HG03066 (cell line): ENCODE results near the gene NTRK3.
"Not testable (repeated sequence)": the region's sequence is repeated elsewhere in the genome, so short reads cannot be mapped to it uniquely, and the experiment has no call there.

Experiments
- ATAC-seq: cut with Tn5 transposase; IDR thresholded peaks from one replicate; pipeline ENCODE4 v1.9.1; 2021; ENCODE audit warnings: low read depth; ENCODE audit not compliant: unreplicated experiment

Gene NTRK3

GRCh38 chr15:87858651-87859050 lies 397.9 kb downstream of the NTRK3 start:
- no peak for ATAC-seq

- ATAC-seq, result no peak
Measured at GRCh38 chr15:87851497-87851896, 405.0 kb downstream of the NTRK3 start.

GRCh38 chr15:87850916-87851315 lies 405.6 kb downstream of the NTRK3 start:
- no peak for ATAC-seq

DNA sequence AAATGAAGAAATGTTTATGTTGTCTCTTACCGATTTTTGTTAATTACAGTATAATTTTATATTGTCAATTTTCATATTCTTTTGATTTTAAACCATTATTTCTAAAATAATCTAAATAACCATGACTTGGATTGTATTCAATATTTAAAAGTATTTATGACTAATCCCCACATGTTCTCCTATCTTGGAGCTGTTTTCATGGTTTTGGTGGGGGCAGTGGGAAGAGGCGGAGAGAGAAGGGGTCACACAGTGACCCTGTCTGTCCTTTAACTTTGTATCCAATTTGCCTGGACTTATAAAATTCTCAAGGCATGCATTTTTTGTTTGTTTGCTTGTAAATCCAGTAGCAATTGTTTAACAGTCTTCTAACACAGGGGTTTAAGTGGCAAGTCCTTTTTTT lies 407.4 kb downstream of the NTRK3 start:
- ATAC-seq, result no peak

GRCh38 chr15:87848012-87848411 lies 408.5 kb downstream of the NTRK3 start:
- no peak for ATAC-seq

DNA sequence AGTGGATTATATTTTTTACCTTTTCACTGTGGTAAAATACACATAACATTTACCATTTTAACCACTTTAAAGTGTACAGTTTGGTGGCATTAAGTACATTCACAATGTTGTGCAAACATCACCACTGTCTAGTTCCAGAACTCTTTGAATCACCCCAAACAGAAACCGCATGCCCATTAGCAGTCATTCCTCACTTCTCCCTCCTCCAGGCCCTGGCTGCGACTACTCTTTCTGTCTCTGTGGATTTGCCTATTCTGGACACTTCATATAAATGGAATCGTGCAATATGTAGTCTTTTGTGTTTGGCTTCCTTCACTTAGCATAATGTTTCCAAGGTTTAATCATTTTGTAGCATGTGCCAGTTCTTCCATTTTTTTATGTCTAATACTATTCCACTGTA lies 409.8 kb downstream of the NTRK3 start:
- no peak for ATAC-seq

- ATAC-seq, result no peak
Measured at GRCh38 chr15:87843312-87843711, 413.2 kb downstream of the NTRK3 start.

DNA sequence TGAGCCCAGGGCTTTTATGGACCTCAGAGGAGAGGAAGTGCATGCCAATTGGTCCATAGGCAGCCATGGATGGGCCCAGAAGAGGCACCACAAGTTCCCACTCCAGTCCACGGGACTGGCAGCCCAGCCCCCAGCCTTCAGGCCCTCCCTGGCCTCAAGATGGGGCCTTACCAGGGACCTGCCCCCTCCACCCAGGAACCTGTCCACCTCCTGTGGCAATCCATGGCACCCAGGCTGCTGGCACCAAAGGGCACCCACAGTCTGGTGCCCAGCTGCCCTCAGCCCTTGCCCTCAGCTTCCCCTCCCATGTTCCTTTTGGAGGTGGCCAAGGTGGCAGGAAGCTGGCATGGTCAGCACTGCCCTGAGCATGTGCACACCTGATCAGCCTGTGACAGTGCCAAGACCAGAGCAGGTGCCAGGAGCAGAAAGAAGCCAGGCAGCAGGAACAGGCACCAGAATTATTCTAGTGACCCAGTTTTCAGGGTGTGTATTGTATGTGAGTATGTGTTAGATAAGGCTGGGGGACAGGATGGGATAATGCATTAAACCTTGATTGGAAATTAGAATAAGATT lies 415.0 kb downstream of the NTRK3 start:
- no peak for ATAC-seq

DNA sequence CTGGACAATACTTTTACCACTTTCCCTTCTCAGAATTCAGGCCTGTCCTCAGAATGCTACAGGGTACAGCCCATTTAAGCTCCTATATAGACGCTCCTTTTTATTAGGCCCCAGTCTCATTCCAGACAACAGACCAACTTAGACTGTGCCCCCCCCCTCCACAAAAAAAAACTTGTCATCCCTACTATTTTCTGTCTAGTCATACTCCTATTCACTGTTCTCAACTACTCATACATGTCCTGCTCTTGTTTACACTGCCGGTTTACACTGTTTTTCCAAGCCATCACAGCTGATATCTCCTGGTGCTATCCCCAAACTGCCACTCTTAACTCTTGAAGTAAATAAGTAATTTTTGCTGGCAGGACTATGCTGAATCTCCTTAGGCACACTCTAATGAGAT lies 420.7 kb downstream of the NTRK3 start:
- not testable (repeated sequence) for ATAC-seq

GRCh38 chr15:87833333-87833732 lies 423.2 kb downstream of the NTRK3 start:
- not testable (repeated sequence) for ATAC-seq

GRCh38 chr15:87829332-87830050 lies 427.0 kb downstream of the NTRK3 start:
- ATAC-seq, result no peak

- no peak for ATAC-seq
Measured at GRCh38 chr15:87828608-87829007, 427.9 kb downstream of the NTRK3 start.

GRCh38 chr15:87827131-87827530 lies 429.4 kb downstream of the NTRK3 start:
- no peak for ATAC-seq

GRCh38 chr15:87826119-87826747 lies 430.3 kb downstream of the NTRK3 start:
- no peak for ATAC-seq

- no peak for ATAC-seq
Measured at GRCh38 chr15:87818756-87819155, 437.8 kb downstream of the NTRK3 start.

DNA sequence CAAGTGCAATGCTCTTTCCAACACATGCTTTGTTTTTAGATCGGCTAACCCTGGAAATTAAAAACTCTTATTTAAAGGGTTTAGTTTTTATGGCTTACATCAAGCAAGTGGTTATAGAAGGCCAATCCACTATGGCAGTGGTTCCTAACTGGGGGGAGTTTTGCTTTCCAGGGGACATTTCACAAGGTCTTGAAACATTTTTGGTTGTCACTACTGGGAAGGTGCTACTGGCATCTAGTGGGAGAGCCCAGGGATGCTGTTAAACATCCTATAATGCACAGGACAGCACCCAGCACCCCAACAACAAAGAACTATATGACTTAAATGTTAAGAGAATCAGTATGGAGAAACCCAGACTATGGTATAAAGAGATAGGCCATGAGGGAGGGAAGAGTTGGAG lies 439.0 kb downstream of the NTRK3 start:
- no peak for ATAC-seq

DNA sequence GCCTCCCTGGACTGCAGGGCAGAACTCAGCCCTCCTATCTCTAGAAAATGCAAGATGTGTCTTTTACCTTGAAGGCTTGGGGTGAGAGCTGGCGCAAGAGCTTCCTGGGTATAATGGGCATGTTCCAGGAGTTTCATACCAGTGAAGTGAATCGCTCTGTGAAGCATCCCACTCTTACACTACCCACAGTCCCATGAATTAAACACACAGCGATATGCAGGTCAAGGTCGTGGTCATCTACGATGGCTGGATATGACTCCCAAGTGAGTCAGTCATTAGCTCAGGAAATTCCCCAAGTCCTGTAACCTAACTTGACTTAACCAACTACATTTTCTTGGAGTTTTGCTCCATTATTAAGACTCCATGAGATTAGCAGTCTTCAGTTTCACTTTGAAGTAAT lies 439.7 kb downstream of the NTRK3 start:
- ATAC-seq, result no peak

DNA sequence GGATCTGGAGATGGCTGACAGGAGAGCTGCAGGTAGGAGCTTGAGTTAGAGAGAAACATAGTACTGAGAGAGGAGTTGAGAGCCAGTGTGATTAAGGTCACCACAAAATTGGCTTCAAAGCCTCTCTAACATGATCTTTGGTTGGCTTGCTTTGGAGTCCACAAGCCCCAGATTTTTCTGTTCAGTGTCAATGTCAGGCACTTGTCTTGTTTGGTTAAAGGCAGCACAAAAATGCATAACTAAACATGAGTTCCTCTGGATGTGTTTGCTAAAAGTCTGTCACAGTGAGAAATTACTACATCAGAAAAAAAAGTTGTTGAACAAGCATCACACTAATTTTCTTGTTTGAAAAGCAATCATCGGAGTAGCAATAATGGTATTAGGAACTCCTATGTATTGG lies 440.5 kb downstream of the NTRK3 start:
- no peak for ATAC-seq
